CMK (cell line): Measurements from ENCODE around the gene MAPK11.

Experiments used
- DNase-seq: peaks from one replicate; pipeline ENCODE4 v3.0.0-alpha.2; 2010; ENCODE audit warnings: low read depth

Gene MAPK11

GRCh38 chr22:50293441-50294318 lies 23.5 kb upstream of the MAPK11 start:
- DNase-seq, result no peak

- no peak for DNase-seq
These were observed 22.7 kb upstream of the MAPK11 start for GRCh38 chr22:50292643-50293440.

- no peak for DNase-seq
These were observed 19.9 kb upstream of the MAPK11 start for GRCh38 chr22:50289942-50290630.

GRCh38 chr22:50289151-50289941 lies 19.2 kb upstream of the MAPK11 start:
- no peak for DNase-seq

GRCh38 chr22:50287731-50288130 lies 17.6 kb upstream of the MAPK11 start:
- DNase-seq, result no peak

GRCh38 chr22:50286701-50287318 lies 16.6 kb upstream of the MAPK11 start:
- no peak for DNase-seq

- DNase-seq, result no peak
These were observed 16.1 kb upstream of the MAPK11 start for GRCh38 chr22:50286275-50286674.

GRCh38 chr22:50285568-50286229 lies 15.5 kb upstream of the MAPK11 start:
- DNase-seq, result no peak

- no peak for DNase-seq
These were observed 14.3 kb upstream of the MAPK11 start for GRCh38 chr22:50284479-50284878.

- DNase-seq, result no peak
These were observed 13.6 kb upstream of the MAPK11 start for GRCh38 chr22:50283821-50284220.

- DNase-seq, result no peak
These were observed 12.4 kb upstream of the MAPK11 start for GRCh38 chr22:50282361-50283155.

- DNase-seq, result no peak
These were observed 11.8 kb upstream of the MAPK11 start for GRCh38 chr22:50281957-50282356.

- no peak for DNase-seq
These were observed 11.2 kb upstream of the MAPK11 start for GRCh38 chr22:50281384-50281760.

GRCh38 chr22:50280708-50281383 lies 10.7 kb upstream of the MAPK11 start:
- no peak for DNase-seq

GRCh38 chr22:50280022-50280707 lies 10.0 kb upstream of the MAPK11 start:
- DNase-seq, result no peak

GRCh38 chr22:50278956-50279619 lies 8.9 kb upstream of the MAPK11 start:
- DNase-seq, result no peak

GRCh38 chr22:50278461-50278860 lies 8.3 kb upstream of the MAPK11 start:
- DNase-seq, result no peak

GRCh38 chr22:50277761-50278160 lies 7.6 kb upstream of the MAPK11 start:
- no peak for DNase-seq
